DOHH2 (cell line): ENCODE measurements around the gene DAZAP2.

Source experiments
- EZH2phosphoT487 ChIP-seq: fragments of 200-600 bp; sonication (generic); IDR thresholded peaks from 2 replicates; pipeline ENCODE4 v1.6.1; 2017; ENCODE audit warnings: borderline replicate concordance, mild to moderate bottlenecking, antibody characterized with exemption, low read length, moderate library complexity, mixed read lengths
- TF ChIP-seq, protein P1 (sequence below): fragments of 200-600 bp; sonication (generic); IDR thresholded peaks from one replicate; pipeline ENCODE4 v1.5.1; 2014; ENCODE audit warnings: antibody characterized with exemption, mild to moderate bottlenecking, low read depth, low read length; ENCODE audit not compliant: poor library complexity, severe bottlenecking

DNA sequence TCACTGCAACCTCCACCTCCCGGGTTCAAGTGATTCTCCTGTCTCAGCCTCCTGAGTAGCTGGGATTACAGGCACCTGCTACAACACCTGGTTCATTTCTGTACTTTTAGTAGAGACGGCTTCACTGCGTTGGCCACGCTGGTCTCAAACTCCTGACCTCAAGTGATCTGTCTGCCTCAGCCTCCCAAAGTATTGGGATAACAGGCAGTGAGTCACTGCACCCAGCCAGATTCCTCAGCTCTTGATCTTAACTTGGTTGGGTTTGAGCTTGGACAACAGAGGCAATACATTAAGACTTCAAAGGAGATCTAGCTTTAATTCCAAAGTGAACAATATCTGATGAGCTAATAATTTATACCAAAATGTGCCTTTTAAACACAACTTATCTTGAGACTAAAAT, 5.6 kb downstream of the DAZAP2 start:
- TF ChIP-seq, protein P1, sequence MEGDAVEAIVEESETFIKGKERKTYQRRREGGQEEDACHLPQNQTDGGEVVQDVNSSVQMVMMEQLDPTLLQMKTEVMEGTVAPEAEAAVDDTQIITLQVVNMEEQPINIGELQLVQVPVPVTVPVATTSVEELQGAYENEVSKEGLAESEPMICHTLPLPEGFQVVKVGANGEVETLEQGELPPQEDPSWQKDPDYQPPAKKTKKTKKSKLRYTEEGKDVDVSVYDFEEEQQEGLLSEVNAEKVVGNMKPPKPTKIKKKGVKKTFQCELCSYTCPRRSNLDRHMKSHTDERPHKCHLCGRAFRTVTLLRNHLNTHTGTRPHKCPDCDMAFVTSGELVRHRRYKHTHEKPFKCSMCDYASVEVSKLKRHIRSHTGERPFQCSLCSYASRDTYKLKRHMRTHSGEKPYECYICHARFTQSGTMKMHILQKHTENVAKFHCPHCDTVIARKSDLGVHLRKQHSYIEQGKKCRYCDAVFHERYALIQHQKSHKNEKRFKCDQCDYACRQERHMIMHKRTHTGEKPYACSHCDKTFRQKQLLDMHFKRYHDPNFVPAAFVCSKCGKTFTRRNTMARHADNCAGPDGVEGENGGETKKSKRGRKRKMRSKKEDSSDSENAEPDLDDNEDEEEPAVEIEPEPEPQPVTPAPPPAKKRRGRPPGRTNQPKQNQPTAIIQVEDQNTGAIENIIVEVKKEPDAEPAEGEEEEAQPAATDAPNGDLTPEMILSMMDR, result no peak
- TF ChIP-seq EZH2phosphoT487, result no peak
